K562 (cell line): Measurements from ENCODE around the gene WDR27. TPM values are rescaled to one million over a fixed set of nuclear protein-coding genes. Genes with fewer than 3 reads are reported as not detected.

Experiments used
- ATAC-seq: fragments of 200-7000 bp; cut with Tn5 transposase; 3 replicates; pipeline ENCODE4 v1.9.1; 2020; ENCODE audit warnings: moderate library complexity
- BruUV-seq: library from RNA; stranded (reverse); fragments of 400-500 nt; replicated peaks from 2 replicates; lab custom pipeline; 2021; lab: Mats Ljungman, UMichigan
- CTCF ChIA-PET: fragments of 300-600 bp; formaldehyde crosslinking; extraction: SDS; loops from one replicate; lab custom pipeline; 2021; ENCODE audit warnings: low intra/inter-chr PET ratio; lab: Yijun Ruan, JAX
- POLR2A ChIA-PET: fragments of 300-600, 350-650 bp; sonication (Branson Sonifier 250); formaldehyde crosslinking; extraction: SDS; loops from one replicate; lab custom pipeline; 2021; ENCODE audit warnings: antibody characterized with exemption, inconsistent platforms; lab: Yijun Ruan, JAX
- DNase-seq, 4 experiments: peaks; one replicate each; pipeline versions ENCODE4 v3.0.0 to v3.0.0-alpha.2; 2011 to 2018; ENCODE audit warnings: low spot score in 3 of 4, mixed read lengths in 3 of 4; ENCODE audit errors: extremely low read depth in 1 of 4
- FAIRE-seq: peaks from 2 replicates; lab custom pipeline; 2011; peaks lifted over from hg19 to GRCh38; lab: Jason Lieb, UNC
- H2AFZ ChIP-seq: 2 replicates; pipeline ENCODE4 v1.6.0; 2011; ENCODE audit warnings: low read depth, low read length, control low read depth, inconsistent platforms
- H3K27ac ChIP-seq: fragments of 200-600 bp; 3 replicates; pipeline ENCODE4 v1.8.0; 2011; ENCODE audit warnings: low read depth, mild to moderate bottlenecking, control low read depth, inconsistent platforms, low read length, moderate library complexity, mixed read lengths; ENCODE audit errors: extremely low read depth
- H3K27me3 ChIP-seq, 2 experiments: fragments of 300-600 bp in 1 of 2; 2 replicates in 1 of 2; 3 replicates in 1 of 2; pipeline versions ENCODE4 v1.6.0 to v1.8.0; 2011; ENCODE audit warnings: inconsistent platforms in 2 of 2, low read length in 2 of 2, mild to moderate bottlenecking in 1 of 2, mixed read lengths in 1 of 2, moderate library complexity in 1 of 2; ENCODE audit not compliant: control insufficient read depth in 2 of 2, insufficient read depth in 2 of 2
- H3K36me3 ChIP-seq: fragments of 300-600 bp; 3 replicates; pipeline ENCODE4 v1.8.0; 2011; ENCODE audit warnings: mild to moderate bottlenecking, low read length, inconsistent platforms; ENCODE audit not compliant: control insufficient read depth, insufficient read depth
- H3K4me1 ChIP-seq, 2 experiments: fragments of 200-600 bp in 1 of 2; replicated peaks in 1 of 2; 2 replicates in 1 of 2; 3 replicates in 1 of 2; pipeline versions ENCODE4 v1.5.1 to v1.8.0; 2011; ENCODE audit warnings: inconsistent platforms in 2 of 2, low read length in 2 of 2, mild to moderate bottlenecking in 1 of 2, mixed read lengths in 1 of 2, moderate library complexity in 1 of 2; ENCODE audit not compliant: control insufficient read depth in 2 of 2, insufficient read depth in 2 of 2
- H3K4me2 ChIP-seq: 2 replicates; pipeline ENCODE4 v1.6.1; 2011; ENCODE audit warnings: low read length, control low read depth, inconsistent platforms, mixed read lengths; ENCODE audit not compliant: insufficient read depth
- H3K4me3 ChIP-seq: fragments of 200-600 bp; sonication (generic), shearing (Covaris generic); 2 replicates; pipeline ENCODE4 v1.5.1; 2016; ENCODE audit warnings: control low read depth, inconsistent platforms
- H3K79me2 ChIP-seq: fragments of 200-600 bp; 3 replicates; pipeline ENCODE4 v1.8.0; 2011; ENCODE audit warnings: low read length, inconsistent platforms; ENCODE audit not compliant: control insufficient read depth, insufficient read depth
- H3K9ac ChIP-seq, 2 experiments: 2 replicates each; pipeline versions ENCODE4 v1.6.0 to v1.6.1; 2011; ENCODE audit warnings: low read depth in 2 of 2, low read length in 2 of 2, control low read depth in 1 of 2, inconsistent platforms in 1 of 2, mild to moderate bottlenecking in 1 of 2, mixed read lengths in 1 of 2; ENCODE audit not compliant: insufficient read depth in 1 of 2
- H3K9me1 ChIP-seq: one replicate; pipeline ENCODE4 v1.6.0; 2011; ENCODE audit warnings: inconsistent platforms, mild to moderate bottlenecking, low read length, moderate library complexity; ENCODE audit not compliant: control insufficient read depth, insufficient read depth
- H3K9me3 ChIP-seq: replicated peaks from 2 replicates; pipeline ENCODE4 v1.5.1; 2011; ENCODE audit warnings: low read depth, low read length, inconsistent platforms; ENCODE audit not compliant: control insufficient read depth, insufficient read depth
- H4K20me1 ChIP-seq: replicated peaks from 2 replicates; pipeline ENCODE4 v1.6.1; 2011; ENCODE audit warnings: low read length, inconsistent platforms, mixed read lengths; ENCODE audit not compliant: control insufficient read depth, insufficient read depth
- BRCA1 ChIP-seq, 2 experiments: fragments of 450-650 bp in 1 of 2; sonication (generic) in 1 of 2; formaldehyde crosslinking in 1 of 2; IDR thresholded peaks; 2 replicates each; pipeline versions ENCODE4 v1.5.0 to v1.6.1; 2017 to 2020; ENCODE audit warnings: mild to moderate bottlenecking in 1 of 2, missing genetic modification reagents in 1 of 2
- HMG20A ChIP-seq: fragments of 450-650 bp; formaldehyde crosslinking; conservative IDR thresholded peaks from 2 replicates; pipeline ENCODE4 v1.4.0; 2020; ENCODE audit warnings: mild to moderate bottlenecking, mixed read lengths
- NFRKB ChIP-seq: fragments of 450-650 bp; IDR thresholded peaks from 2 replicates; pipeline ENCODE4 v1.6.1; 2016; ENCODE audit warnings: low read depth
- PHB2 ChIP-seq: fragments of 450-650 bp; IDR thresholded peaks from 2 replicates; pipeline ENCODE4 v1.6.1; 2017; ENCODE audit warnings: low read depth
- PML ChIP-seq: IDR thresholded peaks from 2 replicates; pipeline ENCODE4 v1.6.1; 2012; ENCODE audit warnings: low read length, inconsistent platforms
- RBM22 ChIP-seq: fragments of 200-400 bp; formaldehyde crosslinking; IDR thresholded peaks from 2 replicates; pipeline ENCODE4 v1.6.1; 2018; ENCODE audit warnings: low read length, low read depth; ENCODE audit not compliant: poor library complexity, severe bottlenecking
- RFX1 ChIP-seq: fragments of 450-650 bp; IDR thresholded peaks from 2 replicates; pipeline ENCODE4 v1.6.1; 2016; ENCODE audit warnings: mild to moderate bottlenecking, moderate library complexity
- SLC30A9 ChIP-seq: fragments of 250-450 bp; sonication (Bioruptor Pico); IDR thresholded peaks from 2 replicates; pipeline ENCODE4 v1.8.0; 2022; ENCODE audit warnings: mild to moderate bottlenecking, moderate library complexity
- U2AF2 ChIP-seq: fragments of 200-400 bp; formaldehyde crosslinking; optimal IDR thresholded peaks from 2 replicates; pipeline ENCODE3; 2017; ENCODE audit warnings: low read depth, mild to moderate bottlenecking, low read length
- ZNF764 ChIP-seq: fragments of 250-450 bp; sonication (Bioruptor Pico); IDR thresholded peaks from 2 replicates; pipeline ENCODE4 v1.4.0; 2020; ENCODE audit warnings: low read depth, mild to moderate bottlenecking, moderate library complexity
- WGBS: fragments of 100-300 bp; shearing (Covaris generic); methylation state at CpG from one replicate; pipeline ENCODE4 v1.1.6; 2016; ENCODE audit warnings: low coverage, mixed read lengths; ENCODE audit not compliant: insufficient coverage; ENCODE audit errors: missing lambda C conversion rate; 5-methylcytosine and 5-hydroxymethylcytosine counted together
- in situ Hi-C: fragments of 300-500 bp; cut with MboI; formaldehyde crosslinking; loops from 4 replicates; pipeline ENCODE4 v1.15.0; 2018; ENCODE audit warnings: inconsistent platforms, mixed read lengths
- intact Hi-C: fragments of 100-400 bp; cut with micrococcal nuclease; formaldehyde crosslinking; loops from 2 replicates; pipeline ENCODE4 v1.14.2; 2022
- polyA plus RNA-seq, 8 experiments: library from polyadenylated mRNA; depleted of rRNA in 4 of 8; stranded (reverse) in 5 of 8; unstranded in 3 of 8; fragments of >200 nt; fragmentation: Nextera tagmentation in 2 of 8; fragmentation: Illumina TruSeq in 1 of 8; extraction: Ambion mirVana in 2 of 8; extraction: Trizol in 1 of 8; gene quantifications; 2 replicates each; pipeline versions ENCODE4 v1.2.1 to v1.2.3, GENCODE V29; 2011 to 2014; ENCODE audit warnings: inconsistent platforms in 1 of 8, missing spikeins in 1 of 8
- total RNA-seq, 7 experiments: library from RNA; depleted of rRNA in 6 of 7; stranded (reverse); fragments of >200 nt in 6 of 7; fragmentation: Illumina TruSeq in 2 of 7; extraction: Trizol in 2 of 7; gene quantifications; 2 replicates each; pipeline versions ENCODE4 v1.2.1 to v1.2.3, GENCODE V29; 2011 to 2021; ENCODE audit warnings: low replicate concordance in 1 of 7
- TF ChIP-seq, protein P1 (sequence below), 3 experiments: IDR thresholded peaks in 2 of 3; conservative IDR thresholded peaks in 1 of 3; 2 replicates each; pipeline ENCODE4 v1.5.1; 2011 to 2012; ENCODE audit warnings: low read length in 3 of 3, mild to moderate bottlenecking in 3 of 3, control low read depth in 2 of 3, improper control_type of control experiment in 1 of 3, inconsistent platforms in 1 of 3, low read depth in 1 of 3, mixed read lengths in 1 of 3, moderate library complexity in 1 of 3; ENCODE audit not compliant: insufficient read depth in 2 of 3
- TF ChIP-seq, protein P2 (sequence below), 3 experiments: fragments of 200-800 bp in 1 of 3; fragments of 250-450 bp in 1 of 3; fragments of 450-650 bp in 1 of 3; sonication (Bioruptor Pico) in 1 of 3; sonication (Bioruptor generic) in 1 of 3; formaldehyde crosslinking in 1 of 3; IDR thresholded peaks; 2 replicates each; pipeline versions ENCODE4 v1.6.1 to v1.8.0; 2016 to 2022; ENCODE audit warnings: mild to moderate bottlenecking in 2 of 3, missing genetic modification characterization in 2 of 3, missing compliant biosample characterization in 1 of 3, moderate library complexity in 1 of 3
- TF ChIP-seq, protein P3 (sequence below): fragments of 250-450 bp; sonication (Bioruptor Pico); IDR thresholded peaks from 2 replicates; pipeline ENCODE4 v1.5.0; 2021
- TF ChIP-seq, protein P4 (sequence below): IDR thresholded peaks from 2 replicates; pipeline ENCODE4 v1.6.1; 2012; ENCODE audit warnings: low read depth, low read length, improper control_type of control experiment, borderline replicate concordance

The WDR27 gene
- total and polyA plus RNA-seq, 9 of the 15 experiments (the other 6 are each of a cell fraction or from before 2014, with no cell fraction given), result 4.3 to 77.2 (median 22.7) TPM

DNA sequence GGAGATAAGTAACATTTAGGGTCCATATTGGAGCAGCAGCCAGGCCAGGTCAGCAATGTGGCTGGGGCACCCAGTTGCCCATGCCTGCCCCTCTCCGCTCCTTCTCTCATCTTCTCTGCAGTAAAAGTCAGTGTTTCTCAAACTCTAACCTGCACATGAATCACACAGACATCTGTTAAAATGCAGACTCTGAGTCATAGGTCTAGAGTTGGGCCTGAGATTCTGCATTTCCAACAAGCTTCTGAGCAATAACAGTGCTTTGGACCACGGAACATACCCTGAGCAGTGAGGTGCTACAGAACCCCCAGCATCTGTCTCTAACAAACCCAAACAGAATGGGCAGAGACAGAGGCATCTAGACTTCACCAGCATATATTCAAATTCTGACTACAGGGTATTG lies 12.3 kb upstream of the WDR27 start:
- Histone ChIP-seq H4K20me1 (no peaks in the 10 kb centered on the region), H3K9ac (no peak overlapping the region), H2AFZ (no peak overlapping the region), H3K27ac (no peak overlapping the region), H3K4me2 (no peak overlapping the region), H3K9me3 (no peaks in the 10 kb centered on the region), H3K27me3 (no peaks in the 10 kb centered on the region), H3K4me1 (no peaks in the 10 kb centered on the region), H3K9me1 (no peaks in the 10 kb centered on the region), H3K36me3 (peaks cover 87% of the 10 kb centered on the region), H3K79me2 (peaks cover 5% of the 10 kb centered on the region; the same call in 2 of the 3 replicates), H3K4me3 (no peak overlapping the region)
- no TSS peak for BruUV-seq
- in situ Hi-C loops, result no loop called here
- POLR2A ChIA-PET, result interaction anchor here (1.3 kb wide), 1 partner anchor 10 kb away, joined by 4 read pairs; no protein-coding TSS in a partner anchor
- no peak for DNase-seq
- no peak for FAIRE-seq
- CTCF ChIA-PET, result no interaction called here
- no peak for ATAC-seq
- 93% methylated on average over 2 of the region's 2 CpGs for WGBS
- intact Hi-C loops, result no loop called here
- TF ChIP-seq, protein P1, sequence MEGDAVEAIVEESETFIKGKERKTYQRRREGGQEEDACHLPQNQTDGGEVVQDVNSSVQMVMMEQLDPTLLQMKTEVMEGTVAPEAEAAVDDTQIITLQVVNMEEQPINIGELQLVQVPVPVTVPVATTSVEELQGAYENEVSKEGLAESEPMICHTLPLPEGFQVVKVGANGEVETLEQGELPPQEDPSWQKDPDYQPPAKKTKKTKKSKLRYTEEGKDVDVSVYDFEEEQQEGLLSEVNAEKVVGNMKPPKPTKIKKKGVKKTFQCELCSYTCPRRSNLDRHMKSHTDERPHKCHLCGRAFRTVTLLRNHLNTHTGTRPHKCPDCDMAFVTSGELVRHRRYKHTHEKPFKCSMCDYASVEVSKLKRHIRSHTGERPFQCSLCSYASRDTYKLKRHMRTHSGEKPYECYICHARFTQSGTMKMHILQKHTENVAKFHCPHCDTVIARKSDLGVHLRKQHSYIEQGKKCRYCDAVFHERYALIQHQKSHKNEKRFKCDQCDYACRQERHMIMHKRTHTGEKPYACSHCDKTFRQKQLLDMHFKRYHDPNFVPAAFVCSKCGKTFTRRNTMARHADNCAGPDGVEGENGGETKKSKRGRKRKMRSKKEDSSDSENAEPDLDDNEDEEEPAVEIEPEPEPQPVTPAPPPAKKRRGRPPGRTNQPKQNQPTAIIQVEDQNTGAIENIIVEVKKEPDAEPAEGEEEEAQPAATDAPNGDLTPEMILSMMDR (IDR thresholded peaks at IDR 0.05 in 2 of 3, conservative IDR thresholded peaks at IDR 0.05 in 1 of 3; ENCODE audit: insufficient read depth in 2 of 3, low read depth in 1 of 3, low read length in 3 of 3), result no peak
- TF ChIP-seq NFRKB (no peak), BRCA1 (IDR thresholded peaks at IDR 0.05) (no peak), BRCA1 (CRISPR knock-in tag; IDR thresholded peaks at IDR 0.05) (no peak), HMG20A (no peak), PML (no peak), RBM22 (no peak), PHB2 (no peak), U2AF2 (no peak), SLC30A9 (CRISPR knock-in tag) (no peak), RFX1 (no peak), ZNF764 (no peak)
- TF ChIP-seq, protein P2, sequence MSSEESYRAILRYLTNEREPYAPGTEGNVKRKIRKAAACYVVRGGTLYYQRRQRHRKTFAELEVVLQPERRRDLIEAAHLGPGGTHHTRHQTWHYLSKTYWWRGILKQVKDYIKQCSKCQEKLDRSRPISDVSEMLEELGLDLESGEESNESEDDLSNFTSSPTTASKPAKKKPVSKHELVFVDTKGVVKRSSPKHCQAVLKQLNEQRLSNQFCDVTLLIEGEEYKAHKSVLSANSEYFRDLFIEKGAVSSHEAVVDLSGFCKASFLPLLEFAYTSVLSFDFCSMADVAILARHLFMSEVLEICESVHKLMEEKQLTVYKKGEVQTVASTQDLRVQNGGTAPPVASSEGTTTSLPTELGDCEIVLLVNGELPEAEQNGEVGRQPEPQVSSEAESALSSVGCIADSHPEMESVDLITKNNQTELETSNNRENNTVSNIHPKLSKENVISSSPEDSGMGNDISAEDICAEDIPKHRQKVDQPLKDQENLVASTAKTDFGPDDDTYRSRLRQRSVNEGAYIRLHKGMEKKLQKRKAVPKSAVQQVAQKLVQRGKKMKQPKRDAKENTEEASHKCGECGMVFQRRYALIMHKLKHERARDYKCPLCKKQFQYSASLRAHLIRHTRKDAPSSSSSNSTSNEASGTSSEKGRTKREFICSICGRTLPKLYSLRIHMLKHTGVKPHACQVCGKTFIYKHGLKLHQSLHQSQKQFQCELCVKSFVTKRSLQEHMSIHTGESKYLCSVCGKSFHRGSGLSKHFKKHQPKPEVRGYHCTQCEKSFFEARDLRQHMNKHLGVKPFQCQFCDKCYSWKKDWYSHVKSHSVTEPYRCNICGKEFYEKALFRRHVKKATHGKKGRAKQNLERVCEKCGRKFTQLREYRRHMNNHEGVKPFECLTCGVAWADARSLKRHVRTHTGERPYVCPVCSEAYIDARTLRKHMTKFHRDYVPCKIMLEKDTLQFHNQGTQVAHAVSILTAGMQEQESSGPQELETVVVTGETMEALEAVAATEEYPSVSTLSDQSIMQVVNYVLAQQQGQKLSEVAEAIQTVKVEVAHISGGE (CRISPR knock-in tag; IDR thresholded peaks at IDR 0.05), result no peak
- TF ChIP-seq, protein P3, sequence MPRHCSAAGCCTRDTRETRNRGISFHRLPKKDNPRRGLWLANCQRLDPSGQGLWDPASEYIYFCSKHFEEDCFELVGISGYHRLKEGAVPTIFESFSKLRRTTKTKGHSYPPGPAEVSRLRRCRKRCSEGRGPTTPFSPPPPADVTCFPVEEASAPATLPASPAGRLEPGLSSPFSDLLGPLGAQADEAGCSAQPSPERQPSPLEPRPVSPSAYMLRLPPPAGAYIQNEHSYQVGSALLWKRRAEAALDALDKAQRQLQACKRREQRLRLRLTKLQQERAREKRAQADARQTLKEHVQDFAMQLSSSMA, result no peak
- TF ChIP-seq, protein P4, sequence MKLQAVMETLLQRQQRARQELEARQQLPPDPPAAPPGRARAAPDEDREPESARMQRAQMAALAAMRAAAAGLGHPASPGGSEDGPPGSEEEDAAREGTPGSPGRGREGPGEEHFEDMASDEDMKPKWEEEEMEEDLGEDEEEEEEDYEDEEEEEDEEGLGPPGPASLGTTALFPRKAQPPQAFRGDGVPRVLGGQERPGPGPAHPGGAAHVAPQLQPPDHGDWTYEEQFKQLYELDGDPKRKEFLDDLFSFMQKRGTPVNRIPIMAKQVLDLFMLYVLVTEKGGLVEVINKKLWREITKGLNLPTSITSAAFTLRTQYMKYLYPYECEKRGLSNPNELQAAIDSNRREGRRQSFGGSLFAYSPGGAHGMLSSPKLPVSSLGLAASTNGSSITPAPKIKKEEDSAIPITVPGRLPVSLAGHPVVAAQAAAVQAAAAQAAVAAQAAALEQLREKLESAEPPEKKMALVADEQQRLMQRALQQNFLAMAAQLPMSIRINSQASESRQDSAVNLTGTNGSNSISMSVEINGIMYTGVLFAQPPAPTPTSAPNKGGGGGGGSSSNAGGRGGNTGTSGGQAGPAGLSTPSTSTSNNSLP, result no peak
